ENCODE results near the gene MED12L.

Gene MED12L

DNA sequence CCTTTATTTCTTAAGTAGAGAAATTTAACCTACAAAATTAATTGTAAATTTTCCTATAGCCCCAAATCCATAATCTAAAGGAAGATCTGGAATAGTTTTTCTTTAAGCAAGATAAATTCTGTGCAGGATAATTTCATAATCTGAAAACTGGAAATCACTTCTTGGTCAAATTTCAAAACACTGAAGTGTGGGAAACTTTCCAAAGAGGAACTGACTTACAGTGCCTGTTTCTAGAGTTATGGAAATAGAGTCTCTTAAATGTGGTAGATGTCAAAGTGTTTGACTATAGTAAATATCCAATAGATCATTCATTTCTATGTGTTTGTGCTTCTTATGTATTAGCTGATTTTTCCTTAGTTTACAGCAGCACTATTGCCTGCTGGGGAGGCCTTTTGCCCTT, 245.4 kb downstream of the MED12L start:
- Histone ChIP-seq H3K4me3 (ENCODE audit: low read length) (no peak overlapping the region), H3K4me1 (ENCODE audit: low read length) (no peaks in the 10 kb centered on the region), H3K36me3 (replicated peaks; ENCODE audit: insufficient read depth, low read length) (no peaks in the 10 kb centered on the region), H4K20me1 (ENCODE audit: insufficient read depth, low read length) (no peaks in the 10 kb centered on the region), H3F3A (ENCODE audit: insufficient read depth, low read length) (no peaks in the 10 kb centered on the region), H3K27me3 (replicated peaks; ENCODE audit: insufficient read depth, low read length) (no peaks in the 10 kb centered on the region), H3K4me2 (ENCODE audit: low read depth, low read length) (no peak overlapping the region), H3K9ac (ENCODE audit: low read length) (no peak overlapping the region), H3K79me2 (ENCODE audit: low read length) (no peaks in the 10 kb centered on the region), H3K27ac (ENCODE audit: low read length) (no peak overlapping the region), H2AFZ (ENCODE audit: low read length) (no peak overlapping the region), H3K9me3 (replicated peaks; ENCODE audit: insufficient read depth, low read length) (no peaks in the 10 kb centered on the region), H3K9me2 (replicated peaks; ENCODE audit: insufficient read depth, low read length) (no peaks in the 10 kb centered on the region)
- TF ChIP-seq EZH2phosphoT487 (IDR thresholded peaks at IDR 0.05; ENCODE audit: low read length) = no peak
- TF ChIP-seq, protein P1, sequence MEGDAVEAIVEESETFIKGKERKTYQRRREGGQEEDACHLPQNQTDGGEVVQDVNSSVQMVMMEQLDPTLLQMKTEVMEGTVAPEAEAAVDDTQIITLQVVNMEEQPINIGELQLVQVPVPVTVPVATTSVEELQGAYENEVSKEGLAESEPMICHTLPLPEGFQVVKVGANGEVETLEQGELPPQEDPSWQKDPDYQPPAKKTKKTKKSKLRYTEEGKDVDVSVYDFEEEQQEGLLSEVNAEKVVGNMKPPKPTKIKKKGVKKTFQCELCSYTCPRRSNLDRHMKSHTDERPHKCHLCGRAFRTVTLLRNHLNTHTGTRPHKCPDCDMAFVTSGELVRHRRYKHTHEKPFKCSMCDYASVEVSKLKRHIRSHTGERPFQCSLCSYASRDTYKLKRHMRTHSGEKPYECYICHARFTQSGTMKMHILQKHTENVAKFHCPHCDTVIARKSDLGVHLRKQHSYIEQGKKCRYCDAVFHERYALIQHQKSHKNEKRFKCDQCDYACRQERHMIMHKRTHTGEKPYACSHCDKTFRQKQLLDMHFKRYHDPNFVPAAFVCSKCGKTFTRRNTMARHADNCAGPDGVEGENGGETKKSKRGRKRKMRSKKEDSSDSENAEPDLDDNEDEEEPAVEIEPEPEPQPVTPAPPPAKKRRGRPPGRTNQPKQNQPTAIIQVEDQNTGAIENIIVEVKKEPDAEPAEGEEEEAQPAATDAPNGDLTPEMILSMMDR (IDR thresholded peaks at IDR 0.05; ENCODE audit: low read length) = no peak
- TF ChIP-seq EZH2 (optimal IDR thresholded peaks at IDR 0.05; ENCODE audit: low read depth, low read length) = no peak
- no peak for DNase-seq

GRCh38 chr3:151331696-151332095, 246.2 kb downstream of the MED12L start:
- no peak overlapping the region for H3K27ac ChIP-seq (ENCODE audit: low read length)
- DNase-seq = no peak
- no peak overlapping the region for H3K4me2 ChIP-seq (ENCODE audit: low read depth, low read length)
- H3K9ac ChIP-seq (ENCODE audit: low read length) = no peak overlapping the region
- H2AFZ ChIP-seq (ENCODE audit: low read length) = no peak overlapping the region
- H3K9me3 ChIP-seq (replicated peaks; ENCODE audit: insufficient read depth, low read length) = no peaks in the 10 kb centered on the region
- H3K36me3 ChIP-seq (replicated peaks; ENCODE audit: insufficient read depth, low read length) = no peaks in the 10 kb centered on the region
- H3K79me2 ChIP-seq (ENCODE audit: low read length) = no peaks in the 10 kb centered on the region
- H3K9me2 ChIP-seq (replicated peaks; ENCODE audit: insufficient read depth, low read length) = no peaks in the 10 kb centered on the region
- no peaks in the 10 kb centered on the region for H3K4me1 ChIP-seq (ENCODE audit: low read length)
- H4K20me1 ChIP-seq (ENCODE audit: insufficient read depth, low read length) = no peaks in the 10 kb centered on the region
- no peak for TF ChIP-seq EZH2phosphoT487 (IDR thresholded peaks at IDR 0.05; ENCODE audit: low read length)
- TF ChIP-seq, protein P1 (IDR thresholded peaks at IDR 0.05; ENCODE audit: low read length) = no peak
- no peak for TF ChIP-seq EZH2 (optimal IDR thresholded peaks at IDR 0.05; ENCODE audit: low read depth, low read length)
- no peaks in the 10 kb centered on the region for H3F3A ChIP-seq (ENCODE audit: insufficient read depth, low read length)
- H3K27me3 ChIP-seq (replicated peaks; ENCODE audit: insufficient read depth, low read length) = no peaks in the 10 kb centered on the region
- H3K4me3 ChIP-seq (ENCODE audit: low read length) = no peak overlapping the region

GRCh38 chr3:151345859-151346258, 260.4 kb downstream of the MED12L start:
- H3K9ac ChIP-seq (ENCODE audit: low read length) = no peak overlapping the region
- H3K4me2 ChIP-seq (ENCODE audit: low read depth, low read length) = no peak overlapping the region
- H3K27ac ChIP-seq (ENCODE audit: low read length) = no peak overlapping the region

More at GRCh38 chr3:151345859-151346258, 260.4 kb downstream of the MED12L start:
- no peaks in the 10 kb centered on the region for H4K20me1 ChIP-seq (ENCODE audit: insufficient read depth, low read length)
- no peak overlapping the region for H2AFZ ChIP-seq (ENCODE audit: low read length)
- DNase-seq = no peak
- no peaks in the 10 kb centered on the region for H3F3A ChIP-seq (ENCODE audit: insufficient read depth, low read length)
- H3K27me3 ChIP-seq (replicated peaks; ENCODE audit: insufficient read depth, low read length) = no peaks in the 10 kb centered on the region
- H3K9me2 ChIP-seq (replicated peaks; ENCODE audit: insufficient read depth, low read length) = no peaks in the 10 kb centered on the region
- TF ChIP-seq, protein P1 (IDR thresholded peaks at IDR 0.05; ENCODE audit: low read length) = no peak
- TF ChIP-seq EZH2 (optimal IDR thresholded peaks at IDR 0.05; ENCODE audit: low read depth, low read length) = no peak
- TF ChIP-seq EZH2phosphoT487 (IDR thresholded peaks at IDR 0.05; ENCODE audit: low read length) = no peak
- H3K4me1 ChIP-seq (ENCODE audit: low read length) = 0 out of 2 replicates have a peak, but pooled peaks cover under 1% of the 10 kb centered on the region
- no peaks in the 10 kb centered on the region for H3K79me2 ChIP-seq (ENCODE audit: low read length)
- no peak overlapping the region for H3K4me3 ChIP-seq (ENCODE audit: low read length)
- H3K9me3 ChIP-seq (replicated peaks; ENCODE audit: insufficient read depth, low read length) = no peaks in the 10 kb centered on the region
- no peaks in the 10 kb centered on the region for H3K36me3 ChIP-seq (replicated peaks; ENCODE audit: insufficient read depth, low read length)
